Ovary (tissue), 9 donors: Measurements from ENCODE around the gene AFAP1. TPM values are rescaled to one million over a fixed set of nuclear protein-coding genes. Genes with fewer than 3 reads are reported as not detected.

Source experiments
- DNase-seq, 5 donors: peaks; one replicate each; pipeline ENCODE4 v3.0.0-alpha.2; 2019 to 2020
- H3K27ac ChIP-seq, 2 donors: fragments of 200-600 bp; one replicate each; pipeline versions ENCODE4 v1.5.1 to v1.8.0; 2019 to 2022
- H3K27me3 ChIP-seq: fragments of 200-600 bp; one replicate; pipeline ENCODE4 v1.8.0; 2022
- H3K36me3 ChIP-seq: fragments of 200-600 bp; sonication (generic); one replicate; pipeline ENCODE4 v1.5.1; 2019
- H3K4me1 ChIP-seq: one replicate; pipeline ENCODE4 v1.8.1; 2013; ENCODE audit warnings: mild to moderate bottlenecking, moderate library complexity; ENCODE audit not compliant: insufficient read depth
- H3K4me3 ChIP-seq: fragments of 200-600 bp; sonication (generic); one replicate; pipeline ENCODE4 v1.5.1; 2017
- H3K9me3 ChIP-seq, 2 donors: fragments of 200-600 bp in 1 of 2; sonication (generic) in 1 of 2; one replicate each; pipeline versions ENCODE4 v1.5.1 to v1.8.1; 2013 to 2019; ENCODE audit warnings: mild to moderate bottlenecking in 1 of 2, moderate library complexity in 1 of 2
- EP300 ChIP-seq: sonication (generic); formaldehyde crosslinking; IDR thresholded peaks from one replicate; pipeline ENCODE4 v1.6.1; 2017; ENCODE audit warnings: antibody characterized with exemption
- POLR2A ChIP-seq: fragments of 450-650 bp; IDR thresholded peaks from one replicate; pipeline ENCODE4 v1.6.1; 2017; ENCODE audit warnings: antibody characterized with exemption, mild to moderate bottlenecking, moderate library complexity
- WGBS, 3 donors: extraction: QIAGEN DNeasy Blood & Tissue Kit in 1 of 3; methylation state at CpG; one replicate each; pipeline versions ENCODE4 v1.1.5 to v1.1.7; 2013 to 2017; 5-methylcytosine and 5-hydroxymethylcytosine counted together
- intact Hi-C, 4 donors: fragments of 100-400 bp; cut with DNase I; formaldehyde crosslinking; loops; one replicate each; pipeline versions ENCODE4 v1.11.0 to v1.15.1; 2022 to 2023
- polyA plus RNA-seq, 2 donors: library from polyadenylated mRNA; stranded (reverse); fragments of 200-250 nt in 1 of 2; fragments of 350-450 nt in 1 of 2; fragmentation: Illumina TruSeq in 1 of 2; extraction: RNeasy Lipid Tissue Mini Kit (QIAGEN cat#74804) in 1 of 2; gene quantifications; one replicate each; pipeline ENCODE4 v1.2.3, GENCODE V29; 2013 to 2014
- total RNA-seq, 7 donors: library from RNA; depleted of rRNA in 2 of 7; stranded (reverse); fragments of >200 nt in 2 of 7; fragmentation: NEBNext Ultra II Directional in 3 of 7; extraction: Animal tissue kit (Norgen Biotek cat#: 25700) in 3 of 7; gene quantifications; one replicate each; pipeline versions ENCODE4 v1.1.0 to v1.2.4, GENCODE V29; 2016 to 2023
- TF ChIP-seq, protein P1 (sequence below), 3 donors: fragments of 450-650 bp in 2 of 3; fragments of 200-600 bp in 1 of 3; IDR thresholded peaks; one replicate each; pipeline versions ENCODE4 v1.5.1 to v1.8.0; 2016 to 2022; ENCODE audit warnings: antibody characterized with exemption in 3 of 3, mild to moderate bottlenecking in 1 of 3
- donor health status: DM: no; HTN: no; CAD: no; lungs with moderate emphysema.
- donor health status: DM: no; HTN: no; CAD: no.
- donor health status: Bipolar disorder and iron deficiency.
- donor health status: DM: yes; HTN: yes; CAD: no.
- donor health status: DM: no; HTN: no; CAD: no.
- donor health status: DM: yes; HTN: yes; CAD: no.

Gene AFAP1
- total and polyA plus RNA-seq, 9 donors = 8.6 to 42.3 (median 23.0) TPM

DNA sequence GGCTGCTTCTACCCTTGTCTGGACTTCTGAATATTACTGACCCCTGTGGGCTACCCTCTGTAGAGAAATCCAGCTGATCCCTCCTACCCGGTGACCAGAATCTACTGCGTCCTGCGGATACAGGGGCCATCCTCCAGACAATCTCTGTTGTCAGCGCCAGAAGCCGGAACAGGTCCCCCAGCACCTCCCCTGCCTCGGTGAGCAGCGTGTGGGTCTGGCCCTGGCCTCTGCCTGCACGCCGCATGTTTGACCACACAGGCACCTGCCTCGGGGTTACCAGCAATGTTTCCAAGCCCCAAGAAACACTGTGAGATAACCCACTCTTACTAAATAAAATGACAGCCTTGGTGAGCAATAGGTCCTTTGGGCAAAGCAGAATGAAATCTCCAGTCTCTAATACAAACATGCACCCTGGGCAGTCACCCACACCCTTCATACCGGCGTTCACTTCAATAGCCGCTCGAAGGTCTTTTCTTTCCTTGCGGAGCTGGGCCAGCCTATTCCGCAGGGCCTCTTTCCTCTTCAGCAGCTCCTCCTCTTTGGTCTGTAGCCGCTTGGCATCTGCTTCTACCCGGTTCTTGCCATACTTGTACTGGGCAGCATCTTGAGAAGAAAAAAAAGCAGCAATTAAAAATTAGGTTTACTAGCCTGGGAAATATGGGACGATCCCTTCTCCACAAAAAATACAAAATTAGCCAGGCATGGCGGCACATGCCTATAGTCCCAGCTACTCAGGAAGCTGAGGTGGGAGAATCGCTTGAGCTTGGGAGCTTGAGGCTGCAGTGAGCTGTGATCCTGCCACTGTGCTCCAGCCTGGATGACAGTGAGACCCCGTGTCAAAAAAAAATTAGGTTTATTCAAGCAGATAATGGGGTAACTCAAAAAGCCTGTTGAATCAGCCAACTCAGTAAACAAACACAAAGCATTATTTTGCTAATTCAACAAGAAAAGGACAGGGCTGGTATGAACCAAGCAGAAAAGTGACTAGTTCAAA, 165.1 kb downstream of the AFAP1 start:
- intact Hi-C loops = no loop called here
- Histone ChIP-seq H3K4me1 (peaks cover 11% of the 10 kb centered on the region), H3K36me3 (no peaks in the 10 kb centered on the region), H3K27me3 (no peaks in the 10 kb centered on the region), H3K4me3 (no peak overlapping the region), H3K9me3 (no peaks in the 10 kb centered on the region), H3K27ac (no peak overlapping the region)
- WGBS, 3 donors = 93 to 95% (median 94%) methylated on average over 22 of the region's 22 CpGs
- peak in 3 of 5 donors; percentile 16 to 29 (median 24) for DNase-seq
- TF ChIP-seq POLR2A = no peak
- no peak for TF ChIP-seq EP300
- TF ChIP-seq, protein P1, sequence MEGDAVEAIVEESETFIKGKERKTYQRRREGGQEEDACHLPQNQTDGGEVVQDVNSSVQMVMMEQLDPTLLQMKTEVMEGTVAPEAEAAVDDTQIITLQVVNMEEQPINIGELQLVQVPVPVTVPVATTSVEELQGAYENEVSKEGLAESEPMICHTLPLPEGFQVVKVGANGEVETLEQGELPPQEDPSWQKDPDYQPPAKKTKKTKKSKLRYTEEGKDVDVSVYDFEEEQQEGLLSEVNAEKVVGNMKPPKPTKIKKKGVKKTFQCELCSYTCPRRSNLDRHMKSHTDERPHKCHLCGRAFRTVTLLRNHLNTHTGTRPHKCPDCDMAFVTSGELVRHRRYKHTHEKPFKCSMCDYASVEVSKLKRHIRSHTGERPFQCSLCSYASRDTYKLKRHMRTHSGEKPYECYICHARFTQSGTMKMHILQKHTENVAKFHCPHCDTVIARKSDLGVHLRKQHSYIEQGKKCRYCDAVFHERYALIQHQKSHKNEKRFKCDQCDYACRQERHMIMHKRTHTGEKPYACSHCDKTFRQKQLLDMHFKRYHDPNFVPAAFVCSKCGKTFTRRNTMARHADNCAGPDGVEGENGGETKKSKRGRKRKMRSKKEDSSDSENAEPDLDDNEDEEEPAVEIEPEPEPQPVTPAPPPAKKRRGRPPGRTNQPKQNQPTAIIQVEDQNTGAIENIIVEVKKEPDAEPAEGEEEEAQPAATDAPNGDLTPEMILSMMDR (IDR thresholded peaks at IDR 0.05) = no peak

DNA sequence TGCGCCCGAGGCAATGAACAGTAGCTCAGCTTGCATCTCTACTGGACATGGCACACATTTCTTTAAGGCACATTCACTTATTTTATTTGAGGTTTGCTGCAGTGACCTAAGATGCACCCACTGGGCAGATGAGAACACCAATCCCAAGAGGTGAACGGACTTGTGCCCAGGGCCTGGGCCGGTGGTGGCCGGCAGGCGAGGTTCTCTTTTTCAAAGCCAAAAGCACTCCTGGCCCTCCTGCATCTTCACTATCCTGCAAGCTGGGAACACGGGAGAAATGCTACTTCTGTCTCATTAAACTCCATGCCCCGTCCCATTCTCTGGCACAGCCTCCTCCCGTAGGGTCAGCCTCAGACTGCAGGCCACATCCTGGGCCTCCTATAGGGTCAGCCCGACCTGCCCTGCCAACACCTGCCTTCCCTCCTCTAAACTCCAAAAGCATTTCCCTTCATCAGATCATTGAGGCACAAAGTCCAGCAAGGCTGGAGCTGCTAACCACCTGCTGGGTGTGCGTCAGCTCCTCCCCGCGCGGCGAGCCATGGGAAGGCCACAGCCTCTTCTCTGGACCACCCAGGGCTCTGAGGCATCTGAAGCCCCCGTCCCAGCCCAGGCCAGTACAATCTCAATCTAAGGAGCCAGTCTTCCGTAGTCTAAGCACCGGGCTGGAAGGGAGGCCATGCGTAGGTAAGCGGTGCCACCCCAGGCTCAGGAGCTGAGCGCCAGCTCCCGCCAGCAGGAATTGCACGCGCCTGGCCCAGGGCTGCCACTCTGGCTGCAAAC, 166.1 kb downstream of the AFAP1 start:
- Histone ChIP-seq H3K4me3 (no peak overlapping the region), H3K27me3 (no peaks in the 10 kb centered on the region), H3K27ac (peak overlapping the region in 1 of 2 donors; percentile 56), H3K4me1 (peaks cover 7% of the 10 kb centered on the region), H3K9me3 (no peaks in the 10 kb centered on the region), H3K36me3 (no peaks in the 10 kb centered on the region)
- intact Hi-C loops = no loop called here
- TF ChIP-seq EP300 = no peak
- TF ChIP-seq POLR2A = no peak
- TF ChIP-seq, protein P1 (IDR thresholded peaks at IDR 0.05) = no peak
- peak in 2 of 5 donors; percentile 18 to 23 for DNase-seq
- 86 to 93% (median 90%) methylated on average over 24 of the region's 24 CpGs for WGBS, 3 donors

DNA sequence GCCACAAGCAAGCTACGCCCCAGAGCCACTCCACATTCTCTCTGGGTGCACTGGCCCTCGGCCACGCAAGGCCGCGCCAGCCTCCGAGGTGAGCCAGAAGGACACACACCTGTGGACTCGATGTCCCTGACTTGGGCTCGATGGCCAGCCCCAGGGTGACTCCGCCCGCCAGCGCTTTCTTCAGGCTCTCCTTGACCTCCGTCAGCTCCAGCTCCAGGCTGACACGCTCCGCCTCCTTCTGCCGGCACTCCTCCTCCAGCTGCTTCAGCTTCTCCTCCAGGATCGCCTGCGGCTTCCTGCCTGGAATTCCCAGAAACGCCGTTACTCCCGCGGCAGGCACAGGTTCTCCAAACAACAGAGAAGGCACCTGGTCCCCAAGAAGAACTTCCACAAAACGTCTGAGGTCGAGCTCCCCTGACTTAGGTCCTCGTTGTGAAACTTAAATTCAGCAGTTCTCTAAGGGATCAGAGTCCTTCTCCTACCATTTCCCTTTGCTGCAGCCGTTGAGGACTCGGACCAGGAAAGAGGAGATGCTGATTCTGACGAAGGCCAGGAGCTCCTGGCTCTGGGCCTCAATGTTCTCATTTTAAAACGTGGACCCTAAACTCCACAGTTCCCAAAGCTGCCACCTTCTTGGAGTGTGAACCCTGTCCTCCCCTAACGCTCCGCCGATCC, 166.8 kb downstream of the AFAP1 start:
- no peaks in the 10 kb centered on the region for H3K36me3 ChIP-seq
- H3K4me1 ChIP-seq = peaks cover 3% of the 10 kb centered on the region
- peak in 4 of 5 donors; percentile 79 to 85 (median 80) for DNase-seq
- whole genome bisulfite sequencing, 3 donors = 19 to 26% (median 21%) methylated on average over 31 of the region's 31 CpGs
- no peak overlapping the region for H3K4me3 ChIP-seq
- peak overlapping the region in 1 of 2 donors; percentile 56 for H3K27ac ChIP-seq
- no peaks in the 10 kb centered on the region for H3K9me3 ChIP-seq
- no peaks in the 10 kb centered on the region for H3K27me3 ChIP-seq
- TF ChIP-seq, protein P1 (IDR thresholded peaks at IDR 0.05) = no peak
- TF ChIP-seq EP300 (no peak), POLR2A (no peak)
- intact Hi-C loops = no loop called here
